Measurements from ENCODE around the gene TLE3. TPM values are rescaled to one million over a fixed set of nuclear protein-coding genes. Genes with fewer than 3 reads are reported as not detected.

TLE3 gene
- polyA plus RNA-seq (2013), result 41.0 TPM

- DNase-seq, result peak; percentile 98 to 99 (median 99)
- CTCF ChIA-PET, result interaction anchor here (0.7 to 1.7 kb wide), 7 partner anchors 13 to 521 kb away, joined by 3 to 6 read pairs (median 4); no protein-coding TSS in a partner anchor
- under 1% methylated on average over 55 of the region's 77 CpGs for WGBS (ENCODE audit: insufficient coverage)
- Histone ChIP-seq H3K4me3 (ENCODE audit: control insufficient read depth in 1 of 7, extremely low read depth in 1 of 7, insufficient read depth in 4 of 7, low read depth in 2 of 7, low read length in 6 of 7) (peak within 1 kb of the TSS; percentile 77 to 93 (median 87)), H3K4me1 (ENCODE audit: control extremely low read depth in 1 of 4, control insufficient read depth in 4 of 4, insufficient read depth in 4 of 4, low read length in 3 of 4) (peaks cover 29 to 77% (median 71%) of the 10 kb centered on the region in 4 experiments), H3K9me3 (ENCODE audit: control extremely low read depth in 1 of 5, control insufficient read depth in 4 of 5, insufficient read depth in 2 of 5, low read depth in 1 of 5, low read length in 4 of 5) (no peaks in the 10 kb centered on the region), H3K36me3 (ENCODE audit: control insufficient read depth in 4 of 4, insufficient read depth in 4 of 4, low read length in 3 of 4) (peaks cover 0 to 16% (median 7%) of the 10 kb centered on the region in 4 experiments), H3K27ac (ENCODE audit: insufficient read depth in 1 of 2, low read depth in 1 of 2, low read length in 2 of 2, poor library complexity in 1 of 2, severe bottlenecking in 2 of 2) (peak within 1 kb of the TSS in 1 of 2 experiments; percentile 87), H3K27me3 (replicated peaks in 2 of 5; ENCODE audit: control insufficient read depth in 4 of 5, insufficient read depth in 5 of 5, low read length in 4 of 5) (no peaks in the 10 kb centered on the region)
- POLR2A ChIA-PET, result interaction anchor here (0.6 to 1.6 kb wide), 12 partner anchors 42 to 518 kb away, joined by 3 to 9 read pairs (median 3); no protein-coding TSS in a partner anchor
Observed at GRCh38 chr15:70097321-70098152, at the start of gene TLE3. TSS of gene TLE3 (minus strand) at chr15:70097917. CDS start at chr15:70096798, 1,119 bp downstream.

DNA sequence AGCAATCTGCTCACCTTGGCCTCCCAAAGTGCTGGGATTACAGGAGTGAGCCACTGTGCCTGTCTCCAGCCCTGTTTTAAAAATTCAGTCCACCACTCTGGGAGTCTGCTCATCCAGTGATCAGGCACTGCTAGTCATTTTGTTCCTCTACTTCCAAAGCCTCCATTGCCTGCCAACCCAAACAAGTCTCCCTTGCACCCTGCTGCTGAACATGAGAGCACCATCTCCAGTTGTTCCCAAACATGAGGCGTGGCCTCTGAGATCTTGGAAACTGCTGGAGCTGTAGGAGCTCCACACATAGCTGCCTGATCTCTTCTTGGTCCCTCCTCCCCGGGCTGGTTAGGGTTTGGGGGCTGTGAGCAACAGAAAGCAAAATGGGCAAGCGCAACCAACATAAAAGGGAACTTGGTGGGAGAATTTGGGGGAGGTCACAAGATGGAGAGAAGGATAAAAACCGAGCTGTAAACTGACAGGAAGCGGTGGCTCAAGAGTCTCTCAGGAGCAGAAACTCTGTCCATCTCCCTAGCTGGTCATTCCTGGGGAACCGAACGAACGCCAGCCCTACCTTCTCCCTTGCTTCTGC lies 49.6 kb upstream of the TLE3 start:
- Histone ChIP-seq H3K9me3 (ENCODE audit: control extremely low read depth in 1 of 5, control insufficient read depth in 4 of 5, insufficient read depth in 2 of 5, low read depth in 1 of 5, low read length in 4 of 5) (no peaks in the 10 kb centered on the region), H3K27ac (ENCODE audit: insufficient read depth in 1 of 2, low read depth in 1 of 2, low read length in 2 of 2, poor library complexity in 1 of 2, severe bottlenecking in 2 of 2) (no peak overlapping the region), H3K4me3 (ENCODE audit: control insufficient read depth in 1 of 7, extremely low read depth in 1 of 7, insufficient read depth in 4 of 7, low read depth in 2 of 7, low read length in 6 of 7) (peak overlapping the region in 3 of 7 experiments; percentile 3 to 33 (median 28)), H3K36me3 (ENCODE audit: control insufficient read depth in 4 of 4, insufficient read depth in 4 of 4, low read length in 3 of 4) (no peaks in the 10 kb centered on the region), H3K27me3 (replicated peaks in 2 of 5; ENCODE audit: control insufficient read depth in 4 of 5, insufficient read depth in 5 of 5, low read length in 4 of 5) (no peaks in the 10 kb centered on the region), H3K4me1 (ENCODE audit: control extremely low read depth in 1 of 4, control insufficient read depth in 4 of 4, insufficient read depth in 4 of 4, low read length in 3 of 4) (peaks cover 17 to 88% (median 64%) of the 10 kb centered on the region in 4 experiments)
- DNase-seq, result peak; percentile 42 to 91 (median 89)
- 27% methylated on average over 5 of the region's 8 CpGs for WGBS (ENCODE audit: insufficient coverage)
- ChIA-PET CTCF (interaction anchor here (1.0 to 1.9 kb wide), 4 partner anchors 9 to 52 kb away, joined by 3 to 6 read pairs (median 4); no protein-coding TSS in a partner anchor), POLR2A (interaction anchor here (1.1 kb wide), 1 partner anchor 48 kb away, joined by 3 read pairs; no protein-coding TSS in a partner anchor)

DNA sequence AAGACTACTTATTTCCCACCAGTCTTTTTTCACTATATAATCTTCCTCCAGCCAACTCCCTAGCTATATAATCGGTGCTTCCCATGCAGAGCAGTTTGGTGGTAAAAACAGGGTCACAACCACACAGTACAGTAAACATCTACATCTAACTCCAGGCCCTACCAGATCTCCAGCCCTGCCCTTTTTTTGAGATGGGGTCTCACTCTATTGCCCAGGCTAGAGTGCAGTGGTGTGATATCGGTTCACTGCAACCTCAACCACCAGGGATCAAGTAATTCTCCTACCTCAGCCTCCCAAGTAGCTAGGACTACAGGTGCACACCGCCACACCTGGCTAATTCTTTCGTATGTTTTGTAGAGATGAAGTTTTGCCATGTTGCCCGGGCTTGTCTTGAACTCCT lies 49.1 kb upstream of the TLE3 start:
- no peak for DNase-seq
- Histone ChIP-seq H3K4me1 (ENCODE audit: control extremely low read depth in 1 of 4, control insufficient read depth in 4 of 4, insufficient read depth in 4 of 4, low read length in 3 of 4) (peaks cover 16 to 88% (median 64%) of the 10 kb centered on the region in 4 experiments), H3K4me3 (ENCODE audit: control insufficient read depth in 1 of 7, extremely low read depth in 1 of 7, insufficient read depth in 4 of 7, low read depth in 2 of 7, low read length in 6 of 7) (peak overlapping the region in 1 of 7 experiments; percentile 33), H3K27ac (ENCODE audit: insufficient read depth in 1 of 2, low read depth in 1 of 2, low read length in 2 of 2, poor library complexity in 1 of 2, severe bottlenecking in 2 of 2) (no peak overlapping the region), H3K36me3 (ENCODE audit: control insufficient read depth in 4 of 4, insufficient read depth in 4 of 4, low read length in 3 of 4) (no peaks in the 10 kb centered on the region), H3K27me3 (replicated peaks in 2 of 5; ENCODE audit: control insufficient read depth in 4 of 5, insufficient read depth in 5 of 5, low read length in 4 of 5) (no peaks in the 10 kb centered on the region), H3K9me3 (ENCODE audit: control extremely low read depth in 1 of 5, control insufficient read depth in 4 of 5, insufficient read depth in 2 of 5, low read depth in 1 of 5, low read length in 4 of 5) (no peaks in the 10 kb centered on the region)
- 100% methylated on average over 4 of the region's 5 CpGs for WGBS (ENCODE audit: insufficient coverage)
- POLR2A ChIA-PET, result no interaction called here
- CTCF ChIA-PET, result interaction anchor here (1.0 to 1.2 kb wide), 3 partner anchors 8 to 14 kb away, joined by 3 to 4 read pairs (median 3); no protein-coding TSS in a partner anchor

GRCh38 chr15:70146162-70146561 lies 48.4 kb upstream of the TLE3 start:
- H3K4me3 ChIP-seq (ENCODE audit: control insufficient read depth in 1 of 7, extremely low read depth in 1 of 7, insufficient read depth in 4 of 7, low read depth in 2 of 7, low read length in 6 of 7), result no peak overlapping the region
- H3K27ac ChIP-seq (ENCODE audit: insufficient read depth in 1 of 2, low read depth in 1 of 2, low read length in 2 of 2, poor library complexity in 1 of 2, severe bottlenecking in 2 of 2), result no peak overlapping the region
- H3K27me3 ChIP-seq (replicated peaks in 2 of 5; ENCODE audit: control insufficient read depth in 4 of 5, insufficient read depth in 5 of 5, low read length in 4 of 5), result no peaks in the 10 kb centered on the region
- DNase-seq, result no peak
- no peaks in the 10 kb centered on the region for H3K36me3 ChIP-seq (ENCODE audit: control insufficient read depth in 4 of 4, insufficient read depth in 4 of 4, low read length in 3 of 4)
- POLR2A ChIA-PET, result no interaction called here
- CTCF ChIA-PET, result interaction anchor here (2.1 kb wide), 1 partner anchor 9 kb away, joined by 5 read pairs; no protein-coding TSS in a partner anchor
- H3K9me3 ChIP-seq (ENCODE audit: control extremely low read depth in 1 of 5, control insufficient read depth in 4 of 5, insufficient read depth in 2 of 5, low read depth in 1 of 5, low read length in 4 of 5), result no peaks in the 10 kb centered on the region
- H3K4me1 ChIP-seq (ENCODE audit: control extremely low read depth in 1 of 4, control insufficient read depth in 4 of 4, insufficient read depth in 4 of 4, low read length in 3 of 4), result peaks cover 12 to 88% (median 64%) of the 10 kb centered on the region in 4 experiments

- no peaks in the 10 kb centered on the region for H3K9me3 ChIP-seq (ENCODE audit: control extremely low read depth in 1 of 5, control insufficient read depth in 4 of 5, insufficient read depth in 2 of 5, low read depth in 1 of 5, low read length in 4 of 5)
- H3K36me3 ChIP-seq (ENCODE audit: control insufficient read depth in 4 of 4, insufficient read depth in 4 of 4, low read length in 3 of 4), result no peaks in the 10 kb centered on the region
- ChIA-PET CTCF (interaction anchor here (1.4 to 2.1 kb wide), 3 partner anchors 10 to 48 kb away, joined by 3 to 5 read pairs (median 3); no protein-coding TSS in a partner anchor), POLR2A (no interaction called here)
- no peak for DNase-seq
- WGBS (ENCODE audit: insufficient coverage), result 100% methylated on average over 3 of the region's 5 CpGs
- H3K27ac ChIP-seq (ENCODE audit: insufficient read depth in 1 of 2, low read depth in 1 of 2, low read length in 2 of 2, poor library complexity in 1 of 2, severe bottlenecking in 2 of 2), result no peak overlapping the region
- H3K4me3 ChIP-seq (ENCODE audit: control insufficient read depth in 1 of 7, extremely low read depth in 1 of 7, insufficient read depth in 4 of 7, low read depth in 2 of 7, low read length in 6 of 7), result no peak overlapping the region
- H3K4me1 ChIP-seq (ENCODE audit: control extremely low read depth in 1 of 4, control insufficient read depth in 4 of 4, insufficient read depth in 4 of 4, low read length in 3 of 4), result peaks cover 12 to 90% (median 68%) of the 10 kb centered on the region in 4 experiments
- H3K27me3 ChIP-seq (replicated peaks in 2 of 5; ENCODE audit: control insufficient read depth in 4 of 5, insufficient read depth in 5 of 5, low read length in 4 of 5), result no peaks in the 10 kb centered on the region
Observed at GRCh38 chr15:70145261-70145660, 47.5 kb upstream of the TLE3 start.

- ChIA-PET POLR2A (interaction anchor here (0.8 to 2.3 kb wide), 3 partner anchors 16 to 45 kb away, joined by 3 to 9 read pairs (median 7); partner anchors contain the start of gene TLE3), CTCF (interaction anchor here (0.6 to 2.9 kb wide), 8 partner anchors 9 to 83 kb away, joined by 3 to 15 read pairs (median 4); no protein-coding TSS in a partner anchor)
- no peaks in the 10 kb centered on the region for H3K9me3 ChIP-seq (ENCODE audit: control extremely low read depth in 1 of 5, control insufficient read depth in 4 of 5, insufficient read depth in 2 of 5, low read depth in 1 of 5, low read length in 4 of 5)
- WGBS (ENCODE audit: insufficient coverage), result 27% methylated on average over 21 of the region's 24 CpGs
- H3K36me3 ChIP-seq (ENCODE audit: control insufficient read depth in 4 of 4, insufficient read depth in 4 of 4, low read length in 3 of 4), result no peaks in the 10 kb centered on the region
- peak; percentile 71 to 96 (median 94) for DNase-seq
- H3K27me3 ChIP-seq (replicated peaks in 2 of 5; ENCODE audit: control insufficient read depth in 4 of 5, insufficient read depth in 5 of 5, low read length in 4 of 5), result no peaks in the 10 kb centered on the region
- H3K4me1 ChIP-seq (ENCODE audit: control extremely low read depth in 1 of 4, control insufficient read depth in 4 of 4, insufficient read depth in 4 of 4, low read length in 3 of 4), result peaks cover 8 to 70% (median 59%) of the 10 kb centered on the region in 4 experiments
- peak overlapping the region in 3 of 7 experiments; percentile 2 to 43 (median 14) for H3K4me3 ChIP-seq (ENCODE audit: control insufficient read depth in 1 of 7, extremely low read depth in 1 of 7, insufficient read depth in 4 of 7, low read depth in 2 of 7, low read length in 6 of 7)
- no peak overlapping the region for H3K27ac ChIP-seq (ENCODE audit: insufficient read depth in 1 of 2, low read depth in 1 of 2, low read length in 2 of 2, poor library complexity in 1 of 2, severe bottlenecking in 2 of 2)
Observed at GRCh38 chr15:70142322-70143191, 44.8 kb upstream of the TLE3 start.

Measured in common myeloid progenitor, CD34-positive (primary cell).